PC-3 (cell line): ENCODE measurements around the gene SLC26A8. TPM values are rescaled to one million over a fixed set of nuclear protein-coding genes. Genes with fewer than 3 reads are reported as not detected.

Experiments used
- ATAC-seq: fragments of 200-7000 bp; cut with Tn5 transposase; 2 replicates; pipeline ENCODE4 v1.9.1; 2020; ENCODE audit warnings: mild to moderate bottlenecking, moderate library complexity
- BruUV-seq: library from RNA; stranded (reverse); fragments of 400-500 nt; replicated peaks from 2 replicates; lab custom pipeline; 2021; lab: Mats Ljungman, UMichigan
- CTCF ChIA-PET: fragments of 300-600 bp; sonication (Branson Sonifier 250); formaldehyde crosslinking; loops from one replicate; lab custom pipeline; 2022; ENCODE audit warnings: antibody characterized with exemption; lab: Charles Lee
- POLR2A ChIA-PET: fragments of 300-600 bp; sonication (Branson Sonifier 250); formaldehyde crosslinking; loops from one replicate; lab custom pipeline; 2022; ENCODE audit warnings: antibody characterized with exemption; ENCODE audit not compliant: unreplicated experiment; lab: Charles Lee
- DNase-seq: peaks from one replicate; pipeline ENCODE4 v3.0.0-alpha.2; 2015
- H2AFZ ChIP-seq: fragments of 300-600 bp; sonication (generic); 2 replicates; pipeline ENCODE4 v1.6.0; 2016; ENCODE audit warnings: antibody characterized with exemption, low read length
- H3F3A ChIP-seq: fragments of 300-600 bp; sonication (generic); one replicate; pipeline ENCODE4 v1.6.0; 2017; ENCODE audit warnings: antibody characterized with exemption, low read length, control low read depth, mild to moderate bottlenecking; ENCODE audit not compliant: unreplicated experiment
- H3K27ac ChIP-seq: fragments of 300-600 bp; sonication (generic); 2 replicates; pipeline ENCODE4 v1.5.1; 2016; ENCODE audit warnings: mild to moderate bottlenecking, low read length
- H3K27me3 ChIP-seq: fragments of 300-600 bp; sonication (generic); 2 replicates; pipeline ENCODE4 v1.6.1; 2016; ENCODE audit warnings: low read length, mixed read lengths
- H3K36me3 ChIP-seq: fragments of 300-600 bp; sonication (generic); 2 replicates; pipeline ENCODE4 v1.6.1; 2016; ENCODE audit warnings: low read depth, mixed run types, low read length, mixed read lengths
- H3K4me1 ChIP-seq: fragments of 300-600 bp; sonication (generic); 2 replicates; pipeline ENCODE4 v1.5.1; 2016; ENCODE audit warnings: low read length; ENCODE audit not compliant: insufficient read depth
- H3K4me2 ChIP-seq: fragments of 300-600 bp; sonication (generic); 2 replicates; pipeline ENCODE4 v1.6.0; 2016; ENCODE audit warnings: low read length
- H3K4me3 ChIP-seq: fragments of 300-600 bp; sonication (generic); 2 replicates; pipeline ENCODE4 v1.5.1; 2016; ENCODE audit warnings: mild to moderate bottlenecking, low read length, mixed read lengths
- H3K79me2 ChIP-seq: fragments of 300-600 bp; sonication (generic); 2 replicates; pipeline ENCODE4 v1.6.1; 2017; ENCODE audit warnings: low read length, mixed read lengths
- H3K9ac ChIP-seq: fragments of 300-600 bp; sonication (generic); 2 replicates; pipeline ENCODE4 v1.6.0; 2016; ENCODE audit warnings: mild to moderate bottlenecking, low read length
- H3K9me2 ChIP-seq: fragments of 300-600 bp; sonication (generic); replicated peaks from 2 replicates; pipeline ENCODE4 v1.6.1; 2016; ENCODE audit warnings: mixed run types, low read length, mixed read lengths
- H3K9me3 ChIP-seq: fragments of 300-600 bp; sonication (generic); 2 replicates; pipeline ENCODE4 v1.6.1; 2016; ENCODE audit warnings: low read length, mixed read lengths
- H4K20me1 ChIP-seq: fragments of 300-600 bp; sonication (generic); 2 replicates; pipeline ENCODE4 v1.6.1; 2016; ENCODE audit warnings: low read length, mixed read lengths
- CTCF ChIP-seq: fragments of 300-600 bp; sonication (generic); conservative IDR thresholded peaks from 2 replicates; pipeline ENCODE4 v1.5.1; 2017; ENCODE audit warnings: antibody characterized with exemption, low read depth, mild to moderate bottlenecking, low read length
- EZH2 ChIP-seq: fragments of 300-600 bp; sonication (generic); IDR thresholded peaks from one replicate; pipeline ENCODE4 v1.6.1; 2017; ENCODE audit warnings: antibody characterized with exemption, mild to moderate bottlenecking, low read length; ENCODE audit not compliant: unreplicated experiment
- EZH2phosphoT487 ChIP-seq: fragments of 300-600 bp; sonication (generic); IDR thresholded peaks from 2 replicates; pipeline ENCODE4 v1.6.1; 2018; ENCODE audit warnings: mild to moderate bottlenecking, antibody characterized with exemption, low read length, borderline replicate concordance
- intact Hi-C: fragments of 100-400 bp; cut with micrococcal nuclease; formaldehyde crosslinking; loops from 2 replicates; pipeline ENCODE4 v1.9.0; 2023
- total RNA-seq: library from RNA; depleted of rRNA; stranded (reverse); fragments of >200 nt; gene quantifications from 2 replicates; pipeline ENCODE4 v1.2.3, GENCODE V29; 2014

SLC26A8 gene
- total RNA-seq, 1 experiment from 2014 or later = not detected

GRCh38 chr6:36039112-36039511, 14.7 kb upstream of the SLC26A8 start:
- H3K9ac ChIP-seq = no peak overlapping the region
- no TSS peak for BruUV-seq
- no peaks in the 10 kb centered on the region for H3K27me3 ChIP-seq
- DNase-seq (no peak), ATAC-seq (no peak)
- H3K9me3 ChIP-seq = no peaks in the 10 kb centered on the region
- H3K79me2 ChIP-seq = peaks cover 98% of the 10 kb centered on the region
- H3F3A ChIP-seq = no peaks in the 10 kb centered on the region
- no peak overlapping the region for H2AFZ ChIP-seq
- ChIA-PET CTCF (no interaction called here), POLR2A (no interaction called here)
- intact Hi-C loops = no loop called here
- H4K20me1 ChIP-seq = peaks cover 20% of the 10 kb centered on the region
- H3K4me2 ChIP-seq = no peak overlapping the region
- H3K4me3 ChIP-seq = no peak overlapping the region
- no peaks in the 10 kb centered on the region for H3K36me3 ChIP-seq
- TF ChIP-seq EZH2phosphoT487 (no peak), EZH2 (no peak), CTCF (no peak)
- no peaks in the 10 kb centered on the region for H3K4me1 ChIP-seq
- no peak overlapping the region for H3K27ac ChIP-seq
- no peaks in the 10 kb centered on the region for H3K9me2 ChIP-seq

- POLR2A ChIA-PET = no interaction called here
- no peak for TF ChIP-seq EZH2
- TF ChIP-seq EZH2phosphoT487 = no peak
- TF ChIP-seq CTCF = no peak
- BruUV-seq = no TSS peak
- no peaks in the 10 kb centered on the region for H3K36me3 ChIP-seq
- no peak overlapping the region for H3K9ac ChIP-seq
- ATAC-seq (no peak), DNase-seq (no peak)
- peaks cover 20% of the 10 kb centered on the region for H4K20me1 ChIP-seq
- H3K27me3 ChIP-seq = no peaks in the 10 kb centered on the region
- intact Hi-C loops = no loop called here
- no peaks in the 10 kb centered on the region for H3F3A ChIP-seq
- H2AFZ ChIP-seq = no peak overlapping the region
- H3K4me2 ChIP-seq = no peak overlapping the region
- CTCF ChIA-PET = no interaction called here
- H3K9me2 ChIP-seq = no peaks in the 10 kb centered on the region
- peaks cover 100% of the 10 kb centered on the region for H3K79me2 ChIP-seq
- H3K4me1 ChIP-seq = no peaks in the 10 kb centered on the region
- H3K9me3 ChIP-seq = no peaks in the 10 kb centered on the region
- no peak overlapping the region for H3K27ac ChIP-seq
- H3K4me3 ChIP-seq = no peak overlapping the region
Measured at GRCh38 chr6:36038120-36038876, 13.9 kb upstream of the SLC26A8 start.

GRCh38 chr6:36035225-36035624, 10.8 kb upstream of the SLC26A8 start:
- no peaks in the 10 kb centered on the region for H3F3A ChIP-seq
- no peak overlapping the region for H2AFZ ChIP-seq
- H3K36me3 ChIP-seq = no peaks in the 10 kb centered on the region
- H3K4me2 ChIP-seq = no peak overlapping the region
- ChIA-PET POLR2A (interaction anchor here (0.6 to 0.7 kb wide), 2 partner anchors 38 to 263 kb away, joined by 3 to 7 read pairs; no protein-coding TSS in a partner anchor), CTCF (no interaction called here)
- no peak overlapping the region for H3K27ac ChIP-seq
- no peaks in the 10 kb centered on the region for H3K9me2 ChIP-seq
- no TSS peak for BruUV-seq
- peaks cover 10% of the 10 kb centered on the region; the same call in 1 of the 2 replicates for H4K20me1 ChIP-seq
- H3K4me3 ChIP-seq = no peak overlapping the region
- H3K4me1 ChIP-seq = peaks cover 3% of the 10 kb centered on the region; the same call in 1 of the 2 replicates
- ATAC-seq (no peak), DNase-seq (no peak)
- intact Hi-C loops = no loop called here
- H3K9ac ChIP-seq = no peak overlapping the region
- peaks cover 100% of the 10 kb centered on the region for H3K79me2 ChIP-seq
- no peaks in the 10 kb centered on the region for H3K9me3 ChIP-seq
- H3K27me3 ChIP-seq = no peaks in the 10 kb centered on the region
- no peak for TF ChIP-seq EZH2
- no peak for TF ChIP-seq EZH2phosphoT487
- no peak for TF ChIP-seq CTCF
